GM10266 (cell line): ENCODE data around the gene TNFRSF21.
"Not testable (repeated sequence)": the region's sequence is repeated elsewhere in the genome, so short reads cannot be mapped to it uniquely, and the experiment has no call there.

Source experiments
- DNase-seq: peaks from one replicate; pipeline ENCODE4 v3.0.0; 2012; ENCODE audit errors: extremely low spot score
- CTCF ChIP-seq: IDR thresholded peaks from 2 replicates; pipeline ENCODE4 v1.5.1; 2012; ENCODE audit warnings: mild to moderate bottlenecking, low read depth; ENCODE audit not compliant: control insufficient read depth, insufficient read depth; ENCODE audit errors: missing control alignments

Gene TNFRSF21

GRCh38 chr6:47235964-47236760 lies 73.5 kb downstream of the TNFRSF21 start:
- DNase-seq = no peak
- TF ChIP-seq CTCF = no peak

DNA sequence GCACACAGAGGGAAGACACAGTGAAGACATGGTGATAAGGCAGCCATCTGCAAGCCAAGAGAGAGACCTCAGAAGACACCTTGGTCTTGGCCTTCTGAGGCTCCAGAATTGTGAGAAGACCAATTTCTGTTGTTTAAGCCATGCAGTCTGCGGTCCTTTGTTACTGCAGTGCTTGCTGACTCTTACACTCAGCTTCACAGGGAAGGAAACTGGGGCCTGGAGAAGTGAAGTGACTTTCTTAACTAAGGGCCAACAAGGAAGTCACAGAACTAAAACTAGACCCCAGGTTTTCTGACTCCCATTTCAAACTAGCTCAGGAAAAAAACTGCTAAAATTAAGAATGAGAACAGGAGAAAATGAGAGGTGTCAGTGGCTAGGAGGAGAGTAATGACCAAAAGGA lies 74.3 kb downstream of the TNFRSF21 start:
- TF ChIP-seq CTCF = no peak
- DNase-seq = no peak

GRCh38 chr6:47234266-47234933 lies 75.3 kb downstream of the TNFRSF21 start:
- no peak for DNase-seq
- TF ChIP-seq CTCF = no peak

DNA sequence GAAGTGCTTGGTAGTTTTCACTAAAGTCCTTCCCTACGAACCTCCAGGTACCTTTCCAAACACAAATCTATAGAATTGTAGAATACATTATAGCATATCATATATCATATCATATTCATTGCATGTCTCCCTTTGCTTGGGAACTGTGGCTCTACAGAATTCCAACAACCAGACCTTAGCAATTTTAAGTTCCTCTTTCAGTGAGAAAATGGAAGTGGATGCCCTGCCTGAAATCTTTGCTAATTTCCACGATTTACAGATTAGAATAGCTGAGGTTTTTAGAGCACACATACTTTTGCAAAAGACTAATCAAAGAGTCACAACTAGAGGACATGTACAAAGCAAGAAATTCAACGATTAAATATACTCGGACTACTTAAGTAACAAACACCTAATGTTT lies 78.6 kb downstream of the TNFRSF21 start:
- TF ChIP-seq CTCF = no peak
- DNase-seq = no peak

GRCh38 chr6:47230579-47230978 lies 79.1 kb downstream of the TNFRSF21 start:
- no peak for TF ChIP-seq CTCF
- no peak for DNase-seq

- no peak for TF ChIP-seq CTCF
- DNase-seq = no peak
These were observed 80.5 kb downstream of the TNFRSF21 start for GRCh38 chr6:47229255-47229654.

GRCh38 chr6:47228093-47228492 lies 81.6 kb downstream of the TNFRSF21 start:
- not testable (repeated sequence) for DNase-seq

GRCh38 chr6:47223251-47223650 lies 86.5 kb downstream of the TNFRSF21 start:
- DNase-seq = not testable (repeated sequence)
